OCI-LY7 (cell line): Measurements from ENCODE around the gene SAA4. TPM values are rescaled to one million over a fixed set of nuclear protein-coding genes. Genes with fewer than 3 reads are reported as not detected.

ENCODE experiments used
- BruUV-seq: library from RNA; stranded (reverse); fragments of 400-500 nt; replicated peaks from 2 replicates; lab custom pipeline; 2021; lab: Mats Ljungman, UMichigan
- CTCF ChIA-PET: fragments of 300-600 bp; sonication (Branson Sonifier 250); formaldehyde crosslinking; loops from one replicate; lab custom pipeline; 2022; ENCODE audit warnings: antibody characterized with exemption; ENCODE audit not compliant: unreplicated experiment; lab: Charles Lee
- POLR2A ChIA-PET: fragments of 300-600 bp; sonication (Branson Sonifier 250); formaldehyde crosslinking; loops from one replicate; lab custom pipeline; 2022; ENCODE audit warnings: antibody characterized with exemption; lab: Charles Lee
- DNase-seq: peaks from one replicate; pipeline ENCODE4 v3.0.0-alpha.2; 2015; ENCODE audit warnings: low spot score
- H2AFZ ChIP-seq: fragments of 200-600 bp; sonication (generic), shearing (Covaris generic); 2 replicates; pipeline ENCODE4 v1.6.1; 2014; ENCODE audit warnings: mild to moderate bottlenecking, antibody characterized with exemption, low read length, moderate library complexity
- H3K27ac ChIP-seq: fragments of 200-600 bp; sonication (generic); 2 replicates; pipeline ENCODE4 v1.5.1; 2014; ENCODE audit warnings: mixed run types, low read depth, mild to moderate bottlenecking, moderate library complexity, low read length, inconsistent platforms; ENCODE audit not compliant: poor library complexity, severe bottlenecking
- H3K36me3 ChIP-seq: fragments of 200-600 bp; sonication (generic); 2 replicates; pipeline ENCODE4 v1.6.1; 2014; ENCODE audit warnings: mild to moderate bottlenecking, antibody characterized with exemption, low read length, moderate library complexity, mixed read lengths; ENCODE audit not compliant: insufficient read depth
- H3K4me1 ChIP-seq: fragments of 200-600 bp; sonication (generic); 2 replicates; pipeline ENCODE4 v1.5.1; 2014; ENCODE audit warnings: mild to moderate bottlenecking, low read length; ENCODE audit not compliant: insufficient read depth, poor library complexity, severe bottlenecking
- H3K4me2 ChIP-seq: fragments of 200-600 bp; sonication (generic); 2 replicates; pipeline ENCODE4 v1.6.1; 2014; ENCODE audit warnings: mild to moderate bottlenecking, low read length
- H3K4me3 ChIP-seq: fragments of 200-600 bp; sonication (generic); 2 replicates; pipeline ENCODE4 v1.5.1; 2014; ENCODE audit warnings: mild to moderate bottlenecking, low read depth, low read length; ENCODE audit not compliant: poor library complexity, severe bottlenecking
- H3K79me2 ChIP-seq: fragments of 200-600 bp; sonication (generic); 2 replicates; pipeline ENCODE4 v1.6.1; 2016; ENCODE audit warnings: low read depth, mild to moderate bottlenecking, low read length, moderate library complexity, mixed read lengths; ENCODE audit not compliant: insufficient read depth
- H3K9me2 ChIP-seq: fragments of 200-600 bp; sonication (generic); 2 replicates; pipeline ENCODE4 v1.6.1; 2016; ENCODE audit warnings: mild to moderate bottlenecking, low read length, mixed read lengths; ENCODE audit not compliant: insufficient read depth
- H3K9me3 ChIP-seq: fragments of 200-600 bp; sonication (generic); 2 replicates; pipeline ENCODE4 v1.6.1; 2014; ENCODE audit warnings: mild to moderate bottlenecking, mixed run types, low read length, mixed read lengths
- H4K20me1 ChIP-seq: fragments of 200-600 bp; sonication (generic); 2 replicates; pipeline ENCODE4 v1.6.1; 2014; ENCODE audit warnings: mild to moderate bottlenecking, antibody characterized with exemption, low read length, moderate library complexity, mixed read lengths; ENCODE audit not compliant: insufficient read depth
- EZH2phosphoT487 ChIP-seq: fragments of 200-600 bp; sonication (generic); IDR thresholded peaks from 2 replicates; pipeline ENCODE4 v1.6.1; 2018; ENCODE audit warnings: low read depth, borderline replicate concordance, mild to moderate bottlenecking, mixed run types, antibody characterized with exemption, low read length, moderate library complexity, mixed read lengths
- intact Hi-C: fragments of 100-400 bp; cut with micrococcal nuclease; formaldehyde crosslinking; loops from one replicate; pipeline ENCODE4 v1.10.0; 2022; ENCODE audit not compliant: unreplicated experiment
- total RNA-seq, 2 experiments: library from RNA; depleted of rRNA in 1 of 2; stranded (reverse); fragments of >200 nt in 1 of 2; shearing (Covaris generic) in 1 of 2; gene quantifications; 2 replicates each; pipeline ENCODE4 v1.2.3, GENCODE V29; 2014 to 2022
- TF ChIP-seq, protein P1 (sequence below): fragments of 200-600 bp; sonication (generic); conservative IDR thresholded peaks from 2 replicates; pipeline ENCODE4 v1.5.1; 2014; ENCODE audit warnings: mild to moderate bottlenecking, antibody characterized with exemption, low read length, moderate library complexity, mixed read lengths

SAA4 gene
- total RNA-seq, 2 experiments from 2014 or later: not detected

DNA sequence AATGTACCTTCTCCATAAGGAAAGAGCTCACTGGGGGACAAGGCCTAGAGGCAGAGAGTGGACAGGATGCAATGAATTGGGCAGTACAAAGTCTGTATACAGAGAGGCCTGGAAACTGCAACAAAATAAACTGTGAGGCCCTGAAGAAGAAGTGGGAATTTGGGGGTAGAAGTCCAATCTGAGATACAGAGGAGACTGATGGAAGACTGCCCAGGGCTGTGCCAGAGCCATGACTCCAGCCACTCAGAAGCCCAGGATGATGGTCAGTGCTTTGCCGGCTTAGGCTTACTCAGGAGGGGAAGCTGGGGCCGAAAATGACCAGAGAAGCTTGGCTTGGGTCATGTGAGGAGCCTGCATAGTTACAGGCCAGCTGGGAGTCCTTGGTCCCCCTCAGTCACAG lies 5.7 kb downstream of the SAA4 start:
- Histone ChIP-seq H4K20me1 (no peaks in the 10 kb centered on the region), H3K4me2 (peak overlapping the region; percentile 39; the same call in 1 of the 2 replicates), H3K9me2 (no peaks in the 10 kb centered on the region), H3K79me2 (peaks cover 22% of the 10 kb centered on the region), H3K27ac (peak overlapping the region; percentile 100), H3K9me3 (peaks cover 5% of the 10 kb centered on the region; the same call in 1 of the 2 replicates), H2AFZ (peak overlapping the region; percentile 50; the same call in 1 of the 2 replicates), H3K36me3 (peaks cover 5% of the 10 kb centered on the region; the same call in 1 of the 2 replicates), H3K4me1 (peaks cover 72% of the 10 kb centered on the region), H3K4me3 (no peak overlapping the region)
- BruUV-seq: no TSS peak
- TF ChIP-seq, protein P1, sequence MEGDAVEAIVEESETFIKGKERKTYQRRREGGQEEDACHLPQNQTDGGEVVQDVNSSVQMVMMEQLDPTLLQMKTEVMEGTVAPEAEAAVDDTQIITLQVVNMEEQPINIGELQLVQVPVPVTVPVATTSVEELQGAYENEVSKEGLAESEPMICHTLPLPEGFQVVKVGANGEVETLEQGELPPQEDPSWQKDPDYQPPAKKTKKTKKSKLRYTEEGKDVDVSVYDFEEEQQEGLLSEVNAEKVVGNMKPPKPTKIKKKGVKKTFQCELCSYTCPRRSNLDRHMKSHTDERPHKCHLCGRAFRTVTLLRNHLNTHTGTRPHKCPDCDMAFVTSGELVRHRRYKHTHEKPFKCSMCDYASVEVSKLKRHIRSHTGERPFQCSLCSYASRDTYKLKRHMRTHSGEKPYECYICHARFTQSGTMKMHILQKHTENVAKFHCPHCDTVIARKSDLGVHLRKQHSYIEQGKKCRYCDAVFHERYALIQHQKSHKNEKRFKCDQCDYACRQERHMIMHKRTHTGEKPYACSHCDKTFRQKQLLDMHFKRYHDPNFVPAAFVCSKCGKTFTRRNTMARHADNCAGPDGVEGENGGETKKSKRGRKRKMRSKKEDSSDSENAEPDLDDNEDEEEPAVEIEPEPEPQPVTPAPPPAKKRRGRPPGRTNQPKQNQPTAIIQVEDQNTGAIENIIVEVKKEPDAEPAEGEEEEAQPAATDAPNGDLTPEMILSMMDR: no peak
- TF ChIP-seq EZH2phosphoT487: no peak
- CTCF ChIA-PET: interaction anchor here (1.1 kb wide), 1 partner anchor 13 kb away, joined by 4 read pairs; no protein-coding TSS in a partner anchor
- DNase-seq: no peak
- POLR2A ChIA-PET: interaction anchor here (1.1 to 2.4 kb wide), 6 partner anchors 13 to 164 kb away, joined by 3 to 14 read pairs (median 4); partner anchors contain the start of genes GTF2H1, HPS5 and LDHA
- intact Hi-C loops: no loop called here

DNA sequence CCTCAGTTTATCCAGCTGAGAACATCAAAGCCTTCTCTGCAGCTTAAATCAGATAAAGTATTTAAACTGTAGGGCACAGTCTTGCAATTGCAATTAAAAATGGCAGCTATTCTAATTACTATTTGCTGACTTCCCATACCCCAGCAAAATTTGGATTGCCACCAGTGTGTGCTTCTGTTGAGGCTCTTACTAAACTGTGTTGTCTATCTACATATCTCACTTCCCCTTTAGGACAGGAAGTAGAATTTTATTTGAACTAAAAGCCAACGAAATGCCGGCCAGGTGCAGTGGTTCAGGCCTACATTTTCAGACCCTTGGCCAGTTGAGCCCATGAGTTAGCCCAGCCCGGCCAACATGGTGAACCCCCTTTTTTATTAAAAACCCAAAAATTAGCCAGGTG lies 7.1 kb downstream of the SAA4 start:
- BruUV-seq: no TSS peak
- Histone ChIP-seq H3K36me3 (peaks cover 11% of the 10 kb centered on the region), H2AFZ (peak overlapping the region; percentile 9; the same call in 1 of the 2 replicates), H3K9me2 (no peaks in the 10 kb centered on the region), H3K4me1 (peaks cover 77% of the 10 kb centered on the region), H3K4me2 (peak overlapping the region; percentile 84), H3K79me2 (peaks cover 22% of the 10 kb centered on the region), H3K4me3 (peak overlapping the region; percentile 63), H4K20me1 (no peaks in the 10 kb centered on the region), H3K27ac (peak overlapping the region; percentile 100), H3K9me3 (peaks cover 14% of the 10 kb centered on the region; the same call in 1 of the 2 replicates)
- peak; percentile 96 for DNase-seq
- TF ChIP-seq EZH2phosphoT487: no peak
- TF ChIP-seq, protein P1: no peak
- POLR2A ChIA-PET: interaction anchor here (0.5 to 3.6 kb wide), 10 partner anchors 9 to 298 kb away, joined by 3 to 28 read pairs (median 5); partner anchors contain the start of genes GTF2H1, HPS5 and LDHA
- intact Hi-C loops: loop anchor here (1.0 to 5.0 kb wide), 2 partner anchors 93 to 298 kb away; partner anchors contain the start of genes GTF2H1, HPS5 and TSG101
- CTCF ChIA-PET: interaction anchor here (1.6 kb wide), 1 partner anchor 14 kb away, joined by 5 read pairs; no protein-coding TSS in a partner anchor
